SK-N-SH treated with all-trans-retinoic acid at 6 μM for 48 hours (cell line): ENCODE measurements around the gene RELA.

Source experiments
- ATAC-seq: fragments of 200-7000 bp; cut with Tn5 transposase; 3 replicates; pipeline ENCODE4 v1.9.1; 2020; ENCODE audit warnings: mild to moderate bottlenecking, moderate library complexity
- ARNTL ChIP-seq: fragments of 450-650 bp; formaldehyde crosslinking; IDR thresholded peaks from 2 replicates; pipeline ENCODE4 v1.5.0; 2020; ENCODE audit warnings: low read depth, mild to moderate bottlenecking, moderate library complexity, borderline replicate concordance
- BACH2 ChIP-seq: fragments of 250-450 bp; sonication (Bioruptor Pico); IDR thresholded peaks from 2 replicates; pipeline ENCODE4 v1.9.0; 2021; ENCODE audit warnings: mild to moderate bottlenecking, borderline replicate concordance
- CSDC2 ChIP-seq: fragments of 250-450 bp; sonication (Bioruptor Pico); IDR thresholded peaks from 2 replicates; pipeline ENCODE4 v1.5.0; 2020; ENCODE audit warnings: mild to moderate bottlenecking, moderate library complexity
- ESRRG ChIP-seq: fragments of 250-450 bp; sonication (Bioruptor Pico); IDR thresholded peaks from 2 replicates; pipeline ENCODE4 v1.6.1; 2021; ENCODE audit warnings: mild to moderate bottlenecking
- GLIS3 ChIP-seq: fragments of 250-450 bp; sonication (Bioruptor Pico); IDR thresholded peaks from 2 replicates; pipeline ENCODE4 v1.5.0; 2020; ENCODE audit warnings: mild to moderate bottlenecking, moderate library complexity
- PPARA ChIP-seq: fragments of 250-450 bp; sonication (Bioruptor Pico); IDR thresholded peaks from 2 replicates; pipeline ENCODE4 v1.5.0; 2020; ENCODE audit warnings: mild to moderate bottlenecking, borderline replicate concordance
- RARB ChIP-seq: fragments of 250-450 bp; sonication (Bioruptor Pico); IDR thresholded peaks from 2 replicates; pipeline ENCODE4 v1.8.0; 2021; ENCODE audit warnings: mild to moderate bottlenecking, moderate library complexity
- SNAI2 ChIP-seq: fragments of 250-450 bp; sonication (Bioruptor Pico); IDR thresholded peaks from 2 replicates; pipeline ENCODE4 v1.5.0; 2020; ENCODE audit warnings: mild to moderate bottlenecking, moderate library complexity
- TOX ChIP-seq: fragments of 250-450 bp; sonication (Bioruptor Pico); IDR thresholded peaks from 2 replicates; pipeline ENCODE4 v1.8.0; 2021; ENCODE audit warnings: mild to moderate bottlenecking, moderate library complexity, borderline replicate concordance
- ZC3H10 ChIP-seq: fragments of 250-450 bp; sonication (Bioruptor Pico); IDR thresholded peaks from 2 replicates; pipeline ENCODE4 v1.5.1; 2021; ENCODE audit warnings: mild to moderate bottlenecking, moderate library complexity
- ZFP3 ChIP-seq: fragments of 250-450 bp; sonication (Bioruptor Pico); IDR thresholded peaks from 2 replicates; pipeline ENCODE4 v1.5.0; 2020; ENCODE audit warnings: mild to moderate bottlenecking, moderate library complexity
- ZNF70 ChIP-seq: fragments of 450-650 bp; formaldehyde crosslinking; IDR thresholded peaks from 2 replicates; pipeline ENCODE4 v1.5.0; 2020; ENCODE audit warnings: mild to moderate bottlenecking, moderate library complexity
- TF ChIP-seq, protein P1 (sequence below): fragments of 250-450 bp; sonication (Bioruptor Pico); IDR thresholded peaks from 2 replicates; pipeline ENCODE4 v1.8.0; 2021; ENCODE audit warnings: low read depth, mild to moderate bottlenecking, moderate library complexity, borderline replicate concordance
- TF ChIP-seq, protein P2 (sequence below): fragments of 250-450 bp; sonication (Bioruptor Pico); IDR thresholded peaks from 2 replicates; pipeline ENCODE4 v1.5.0; 2020; ENCODE audit warnings: mild to moderate bottlenecking, moderate library complexity
- TF ChIP-seq, protein P3 (sequence below): fragments of 250-450 bp; sonication (Bioruptor Pico); IDR thresholded peaks from 2 replicates; pipeline ENCODE4 v1.5.1; 2020; ENCODE audit warnings: low read depth, mild to moderate bottlenecking, moderate library complexity
- TF ChIP-seq, protein P4 (sequence below): fragments of 250-450 bp; sonication (Bioruptor Pico); IDR thresholded peaks from 2 replicates; pipeline ENCODE4 v1.8.0; 2020; ENCODE audit warnings: mild to moderate bottlenecking, moderate library complexity, borderline replicate concordance

Gene RELA

DNA sequence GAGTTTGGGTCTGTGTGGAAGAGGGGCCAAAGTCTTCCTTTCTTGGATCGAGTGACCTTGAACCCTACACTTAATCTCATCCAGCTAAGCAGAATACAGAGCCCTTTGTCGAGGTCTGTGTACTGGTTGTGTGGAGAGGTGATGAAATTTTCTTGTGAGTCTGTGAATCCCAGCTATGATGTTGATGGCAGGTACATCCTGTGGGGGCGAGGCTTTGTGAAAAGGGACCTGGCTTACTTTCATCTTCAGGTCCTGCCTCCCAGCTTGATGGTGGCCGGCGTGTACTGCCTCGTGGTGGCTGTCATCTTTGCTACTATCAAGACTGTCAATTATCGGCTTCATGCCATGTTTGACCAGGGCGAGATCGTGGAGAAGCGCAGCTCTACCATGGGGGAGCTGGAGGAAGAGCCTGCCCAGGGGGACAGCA, 46.1 kb downstream of the RELA start:
- TF ChIP-seq CSDC2 (CRISPR knock-in tag) (no peak), TOX (CRISPR knock-in tag) (no peak), GLIS3 (no peak), ZNF70 (CRISPR knock-in tag) (no peak), ZFP3 (CRISPR knock-in tag) (no peak), PPARA (CRISPR knock-in tag) (no peak), SNAI2 (CRISPR knock-in tag) (no peak)
- TF ChIP-seq, protein P1, sequence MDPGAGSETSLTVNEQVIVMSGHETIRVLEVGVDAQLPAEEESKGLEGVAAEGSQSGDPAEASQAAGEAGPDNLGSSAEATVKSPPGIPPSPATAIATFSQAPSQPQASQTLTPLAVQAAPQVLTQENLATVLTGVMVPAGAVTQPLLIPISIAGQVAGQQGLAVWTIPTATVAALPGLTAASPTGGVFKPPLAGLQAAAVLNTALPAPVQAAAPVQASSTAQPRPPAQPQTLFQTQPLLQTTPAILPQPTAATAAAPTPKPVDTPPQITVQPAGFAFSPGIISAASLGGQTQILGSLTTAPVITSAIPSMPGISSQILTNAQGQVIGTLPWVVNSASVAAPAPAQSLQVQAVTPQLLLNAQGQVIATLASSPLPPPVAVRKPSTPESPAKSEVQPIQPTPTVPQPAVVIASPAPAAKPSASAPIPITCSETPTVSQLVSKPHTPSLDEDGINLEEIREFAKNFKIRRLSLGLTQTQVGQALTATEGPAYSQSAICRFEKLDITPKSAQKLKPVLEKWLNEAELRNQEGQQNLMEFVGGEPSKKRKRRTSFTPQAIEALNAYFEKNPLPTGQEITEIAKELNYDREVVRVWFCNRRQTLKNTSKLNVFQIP: no peak
- TF ChIP-seq, protein P2, sequence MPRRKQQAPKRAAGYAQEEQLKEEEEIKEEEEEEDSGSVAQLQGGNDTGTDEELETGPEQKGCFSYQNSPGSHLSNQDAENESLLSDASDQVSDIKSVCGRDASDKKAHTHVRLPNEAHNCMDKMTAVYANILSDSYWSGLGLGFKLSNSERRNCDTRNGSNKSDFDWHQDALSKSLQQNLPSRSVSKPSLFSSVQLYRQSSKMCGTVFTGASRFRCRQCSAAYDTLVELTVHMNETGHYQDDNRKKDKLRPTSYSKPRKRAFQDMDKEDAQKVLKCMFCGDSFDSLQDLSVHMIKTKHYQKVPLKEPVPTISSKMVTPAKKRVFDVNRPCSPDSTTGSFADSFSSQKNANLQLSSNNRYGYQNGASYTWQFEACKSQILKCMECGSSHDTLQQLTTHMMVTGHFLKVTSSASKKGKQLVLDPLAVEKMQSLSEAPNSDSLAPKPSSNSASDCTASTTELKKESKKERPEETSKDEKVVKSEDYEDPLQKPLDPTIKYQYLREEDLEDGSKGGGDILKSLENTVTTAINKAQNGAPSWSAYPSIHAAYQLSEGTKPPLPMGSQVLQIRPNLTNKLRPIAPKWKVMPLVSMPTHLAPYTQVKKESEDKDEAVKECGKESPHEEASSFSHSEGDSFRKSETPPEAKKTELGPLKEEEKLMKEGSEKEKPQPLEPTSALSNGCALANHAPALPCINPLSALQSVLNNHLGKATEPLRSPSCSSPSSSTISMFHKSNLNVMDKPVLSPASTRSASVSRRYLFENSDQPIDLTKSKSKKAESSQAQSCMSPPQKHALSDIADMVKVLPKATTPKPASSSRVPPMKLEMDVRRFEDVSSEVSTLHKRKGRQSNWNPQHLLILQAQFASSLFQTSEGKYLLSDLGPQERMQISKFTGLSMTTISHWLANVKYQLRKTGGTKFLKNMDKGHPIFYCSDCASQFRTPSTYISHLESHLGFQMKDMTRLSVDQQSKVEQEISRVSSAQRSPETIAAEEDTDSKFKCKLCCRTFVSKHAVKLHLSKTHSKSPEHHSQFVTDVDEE: no peak
- ATAC-seq: no peak

DNA sequence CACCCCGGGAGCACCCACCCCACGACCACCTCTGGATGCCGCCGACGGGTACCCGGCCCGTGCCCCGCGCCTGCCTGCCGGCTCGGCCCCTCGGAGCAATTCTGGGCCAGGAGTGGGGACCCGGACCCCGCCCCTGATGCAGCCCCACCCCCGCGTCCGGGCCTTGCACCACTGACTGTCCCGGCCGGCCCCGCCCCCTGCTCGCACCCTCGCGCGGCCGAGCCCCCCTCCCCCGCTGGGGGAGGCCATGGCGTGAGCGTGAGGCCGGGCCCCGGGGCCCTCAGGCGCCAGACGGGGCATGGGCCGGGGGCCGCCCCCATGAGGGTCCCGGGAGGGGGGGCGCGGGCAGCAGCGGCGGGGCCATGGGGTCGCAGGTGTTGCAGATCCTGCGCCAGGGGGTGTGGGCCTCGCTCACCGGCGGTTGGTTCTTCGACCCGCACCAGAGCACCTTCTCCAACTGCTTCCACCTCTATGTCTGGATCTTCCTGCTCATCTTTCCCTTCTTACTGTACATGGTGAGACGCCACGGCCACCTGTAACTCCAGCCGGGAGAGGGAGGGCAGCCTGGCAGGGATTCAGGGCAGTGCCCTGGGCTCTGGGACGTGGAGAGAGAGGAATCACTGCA, 46.7 kb downstream of the RELA start:
- no peak for ATAC-seq
- no peak for TF ChIP-seq ESRRG (CRISPR knock-in tag)
- TF ChIP-seq CSDC2 (CRISPR knock-in tag): no peak
- no peak for TF ChIP-seq ZNF70 (CRISPR knock-in tag)
- no peak for TF ChIP-seq GLIS3
- TF ChIP-seq, protein P2: no peak
- TF ChIP-seq, protein P3, sequence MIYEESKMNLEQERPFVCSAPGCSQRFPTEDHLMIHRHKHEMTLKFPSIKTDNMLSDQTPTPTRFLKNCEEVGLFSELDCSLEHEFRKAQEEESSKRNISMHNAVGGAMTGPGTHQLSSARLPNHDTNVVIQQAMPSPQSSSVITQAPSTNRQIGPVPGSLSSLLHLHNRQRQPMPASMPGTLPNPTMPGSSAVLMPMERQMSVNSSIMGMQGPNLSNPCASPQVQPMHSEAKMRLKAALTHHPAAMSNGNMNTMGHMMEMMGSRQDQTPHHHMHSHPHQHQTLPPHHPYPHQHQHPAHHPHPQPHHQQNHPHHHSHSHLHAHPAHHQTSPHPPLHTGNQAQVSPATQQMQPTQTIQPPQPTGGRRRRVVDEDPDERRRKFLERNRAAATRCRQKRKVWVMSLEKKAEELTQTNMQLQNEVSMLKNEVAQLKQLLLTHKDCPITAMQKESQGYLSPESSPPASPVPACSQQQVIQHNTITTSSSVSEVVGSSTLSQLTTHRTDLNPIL (CRISPR knock-in tag): no peak
- no peak for TF ChIP-seq TOX (CRISPR knock-in tag)
- TF ChIP-seq, protein P4, sequence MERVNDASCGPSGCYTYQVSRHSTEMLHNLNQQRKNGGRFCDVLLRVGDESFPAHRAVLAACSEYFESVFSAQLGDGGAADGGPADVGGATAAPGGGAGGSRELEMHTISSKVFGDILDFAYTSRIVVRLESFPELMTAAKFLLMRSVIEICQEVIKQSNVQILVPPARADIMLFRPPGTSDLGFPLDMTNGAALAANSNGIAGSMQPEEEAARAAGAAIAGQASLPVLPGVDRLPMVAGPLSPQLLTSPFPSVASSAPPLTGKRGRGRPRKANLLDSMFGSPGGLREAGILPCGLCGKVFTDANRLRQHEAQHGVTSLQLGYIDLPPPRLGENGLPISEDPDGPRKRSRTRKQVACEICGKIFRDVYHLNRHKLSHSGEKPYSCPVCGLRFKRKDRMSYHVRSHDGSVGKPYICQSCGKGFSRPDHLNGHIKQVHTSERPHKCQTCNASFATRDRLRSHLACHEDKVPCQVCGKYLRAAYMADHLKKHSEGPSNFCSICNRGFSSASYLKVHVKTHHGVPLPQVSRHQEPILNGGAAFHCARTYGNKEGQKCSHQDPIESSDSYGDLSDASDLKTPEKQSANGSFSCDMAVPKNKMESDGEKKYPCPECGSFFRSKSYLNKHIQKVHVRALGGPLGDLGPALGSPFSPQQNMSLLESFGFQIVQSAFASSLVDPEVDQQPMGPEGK (CRISPR knock-in tag): no peak
- TF ChIP-seq RARB (CRISPR knock-in tag): no peak
- no peak for TF ChIP-seq PPARA (CRISPR knock-in tag)
- no peak for TF ChIP-seq ZC3H10
- no peak for TF ChIP-seq ARNTL
- TF ChIP-seq ZFP3 (CRISPR knock-in tag): no peak
- no peak for TF ChIP-seq BACH2 (CRISPR knock-in tag)
- TF ChIP-seq, protein P1: no peak
